ENCODE data around the gene HS3ST3B1.

Gene HS3ST3B1

GRCh38 chr17:14303343-14304221 lies 2.7 kb downstream of the HS3ST3B1 start:
- no peak for FAIRE-seq

GRCh38 chr17:14304222-14304772 lies 3.4 kb downstream of the HS3ST3B1 start:
- FAIRE-seq, result no peak

- no peak for FAIRE-seq
These were observed 4.1 kb downstream of the HS3ST3B1 start for GRCh38 chr17:14304773-14305517.

GRCh38 chr17:14305785-14306496 lies 5.1 kb downstream of the HS3ST3B1 start:
- no peak for FAIRE-seq

GRCh38 chr17:14306596-14306995 lies 5.7 kb downstream of the HS3ST3B1 start:
- FAIRE-seq, result no peak

GRCh38 chr17:14307560-14308024 lies 6.7 kb downstream of the HS3ST3B1 start:
- no peak for FAIRE-seq

GRCh38 chr17:14308636-14308964 lies 7.7 kb downstream of the HS3ST3B1 start:
- FAIRE-seq, result no peak

- FAIRE-seq, result no peak
These were observed 8.3 kb downstream of the HS3ST3B1 start for GRCh38 chr17:14308965-14309879.

GRCh38 chr17:14310101-14310500 lies 9.2 kb downstream of the HS3ST3B1 start:
- no peak for FAIRE-seq

GRCh38 chr17:14310605-14311004 lies 9.7 kb downstream of the HS3ST3B1 start:
- no peak for FAIRE-seq

- no peak for FAIRE-seq
These were observed 10.4 kb downstream of the HS3ST3B1 start for GRCh38 chr17:14311186-14311705.

GRCh38 chr17:14311981-14312380 lies 11.1 kb downstream of the HS3ST3B1 start:
- FAIRE-seq, result no peak

GRCh38 chr17:14312522-14312921 lies 11.6 kb downstream of the HS3ST3B1 start:
- FAIRE-seq, result no peak

- no peak for FAIRE-seq
These were observed 15.4 kb downstream of the HS3ST3B1 start for GRCh38 chr17:14316126-14316832.

- no peak for FAIRE-seq
These were observed 16.5 kb downstream of the HS3ST3B1 start for GRCh38 chr17:14317383-14317782.

- no peak for FAIRE-seq
These were observed 17.4 kb downstream of the HS3ST3B1 start for GRCh38 chr17:14318109-14318917.

- no peak for FAIRE-seq
These were observed 18.0 kb downstream of the HS3ST3B1 start for GRCh38 chr17:14318918-14319205.

- no peak for FAIRE-seq
These were observed 19.2 kb downstream of the HS3ST3B1 start for GRCh38 chr17:14320098-14320497.

GRCh38 chr17:14320734-14321475 lies 20.0 kb downstream of the HS3ST3B1 start:
- FAIRE-seq, result no peak

Data from G401.6 (cell line).